Superior temporal gyrus (tissue), 1 donor: ENCODE results near the gene POLR2L.

Experiments
- DNase-seq: peaks from one replicate; pipeline ENCODE4 v3.0.0-alpha.2; 2016; ENCODE audit errors: extremely low spot score

The POLR2L gene

GRCh38 chr11:811446-812245 is 30.7 kb downstream of the POLR2L start:
- DNase-seq: no peak

GRCh38 chr11:810040-810567 is 32.2 kb downstream of the POLR2L start:
- DNase-seq: no peak

- peak; percentile 98 for DNase-seq
Measured at GRCh38 chr11:809287-810039, 32.9 kb downstream of the POLR2L start, which contains the start of gene RPLP2. TSS of gene RPLP2 (plus strand) at chr11:809967. CDS start at chr11:810235, 268 bp downstream.

- DNase-seq: no peak
Measured at GRCh38 chr11:808427-809286, 33.7 kb downstream of the POLR2L start.

- no peak for DNase-seq
Measured at GRCh38 chr11:804599-804964, 37.7 kb downstream of the POLR2L start.

GRCh38 chr11:803770-804598 is 38.3 kb downstream of the POLR2L start:
- no peak for DNase-seq

- no peak for DNase-seq
Measured at GRCh38 chr11:803467-803742, 38.9 kb downstream of the POLR2L start.

- no peak for DNase-seq
Measured at GRCh38 chr11:802693-803466, 39.4 kb downstream of the POLR2L start.

GRCh38 chr11:802018-802617 is 40.2 kb downstream of the POLR2L start:
- no peak for DNase-seq

GRCh38 chr11:801097-801780 is 41.1 kb downstream of the POLR2L start:
- no peak for DNase-seq

- DNase-seq: no peak
Measured at GRCh38 chr11:800473-800872, 41.9 kb downstream of the POLR2L start.

- no peak for DNase-seq
Measured at GRCh38 chr11:799641-800316, 42.5 kb downstream of the POLR2L start.

GRCh38 chr11:798093-798713 is 44.1 kb downstream of the POLR2L start, which contains the start of gene SLC25A22:
TSS of gene SLC25A22 (minus strand) at chr11:798281. CDS start at chr11:795006, 3,275 bp downstream.
- DNase-seq: peak; percentile 75

- peak; percentile 74 for DNase-seq
Measured at GRCh38 chr11:797296-798092, 44.8 kb downstream of the POLR2L start.

- DNase-seq: no peak
Measured at GRCh38 chr11:796565-797295, 45.6 kb downstream of the POLR2L start.
